GM12874 (cell line): ENCODE results near the gene HS2ST1.

Experiments
- TF ChIP-seq, protein P1 (sequence below): IDR thresholded peaks from 2 replicates; pipeline ENCODE4 v1.5.1; 2011; ENCODE audit warnings: low read depth, mild to moderate bottlenecking, control low read depth, low read length, moderate library complexity; ENCODE audit not compliant: insufficient read depth

Gene HS2ST1

GRCh38 chr1:87108814-87109411 is 194.5 kb downstream of the HS2ST1 start:
- TF ChIP-seq, protein P1, sequence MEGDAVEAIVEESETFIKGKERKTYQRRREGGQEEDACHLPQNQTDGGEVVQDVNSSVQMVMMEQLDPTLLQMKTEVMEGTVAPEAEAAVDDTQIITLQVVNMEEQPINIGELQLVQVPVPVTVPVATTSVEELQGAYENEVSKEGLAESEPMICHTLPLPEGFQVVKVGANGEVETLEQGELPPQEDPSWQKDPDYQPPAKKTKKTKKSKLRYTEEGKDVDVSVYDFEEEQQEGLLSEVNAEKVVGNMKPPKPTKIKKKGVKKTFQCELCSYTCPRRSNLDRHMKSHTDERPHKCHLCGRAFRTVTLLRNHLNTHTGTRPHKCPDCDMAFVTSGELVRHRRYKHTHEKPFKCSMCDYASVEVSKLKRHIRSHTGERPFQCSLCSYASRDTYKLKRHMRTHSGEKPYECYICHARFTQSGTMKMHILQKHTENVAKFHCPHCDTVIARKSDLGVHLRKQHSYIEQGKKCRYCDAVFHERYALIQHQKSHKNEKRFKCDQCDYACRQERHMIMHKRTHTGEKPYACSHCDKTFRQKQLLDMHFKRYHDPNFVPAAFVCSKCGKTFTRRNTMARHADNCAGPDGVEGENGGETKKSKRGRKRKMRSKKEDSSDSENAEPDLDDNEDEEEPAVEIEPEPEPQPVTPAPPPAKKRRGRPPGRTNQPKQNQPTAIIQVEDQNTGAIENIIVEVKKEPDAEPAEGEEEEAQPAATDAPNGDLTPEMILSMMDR, result no peak

GRCh38 chr1:87111659-87112371 is 197.4 kb downstream of the HS2ST1 start:
- TF ChIP-seq, protein P1, result no peak

- TF ChIP-seq, protein P1, result no peak
These were observed 198.9 kb downstream of the HS2ST1 start for GRCh38 chr1:87113313-87113712.

GRCh38 chr1:87115317-87115890 is 201.0 kb downstream of the HS2ST1 start:
- TF ChIP-seq, protein P1, result no peak

DNA sequence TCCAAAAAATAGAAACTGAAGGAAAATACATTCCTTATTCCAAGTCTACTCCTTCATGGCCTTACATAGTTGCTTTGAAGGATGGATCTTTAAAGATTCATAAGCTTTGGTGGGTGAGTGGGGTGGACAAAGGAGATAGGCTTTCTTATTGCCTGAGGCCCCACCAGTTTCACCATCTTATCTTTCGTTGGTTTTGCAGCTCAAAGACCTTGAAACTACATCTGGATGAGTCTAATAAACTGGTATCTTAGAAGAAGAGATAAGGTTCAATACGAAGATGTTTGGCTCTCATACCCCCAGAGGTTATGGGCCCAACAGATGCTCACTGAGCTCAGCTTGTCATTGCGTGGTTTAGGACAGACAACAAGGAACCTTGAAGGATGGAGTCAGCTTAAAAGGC is 201.5 kb downstream of the HS2ST1 start:
- TF ChIP-seq, protein P1, result no peak

- TF ChIP-seq, protein P1, result no peak
These were observed 203.4 kb downstream of the HS2ST1 start for GRCh38 chr1:87117761-87118368.

DNA sequence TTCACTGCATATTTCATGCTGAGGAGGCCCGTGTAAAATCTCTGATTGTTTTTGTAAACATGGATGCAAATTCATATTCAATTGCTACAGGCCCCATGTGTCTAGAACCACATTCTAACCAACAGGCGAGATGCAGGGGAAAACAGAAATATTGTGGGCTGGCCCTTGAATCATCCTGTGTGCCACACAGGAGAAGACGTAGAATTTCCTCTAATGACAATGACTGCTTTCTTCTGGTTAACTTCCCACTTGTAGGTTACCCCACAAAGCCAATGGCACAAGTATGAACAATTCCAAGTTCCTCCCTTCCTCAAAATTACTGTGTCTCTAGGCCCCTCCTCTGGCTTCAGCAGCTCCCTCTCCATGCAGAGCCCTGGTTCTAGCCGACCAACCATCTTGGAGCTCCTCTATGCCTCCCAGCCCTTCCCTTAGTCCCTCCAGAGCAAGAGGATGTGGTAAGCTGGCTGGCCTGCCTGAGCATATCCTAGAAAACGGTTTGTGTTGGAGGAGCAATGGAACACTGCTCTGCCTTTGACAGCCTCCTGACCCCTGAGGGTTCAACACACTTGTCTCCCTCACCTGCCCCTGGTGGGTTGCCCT is 205.2 kb downstream of the HS2ST1 start:
- TF ChIP-seq, protein P1, result no peak
